NCI-H1092 (cell line): ENCODE data around the gene CPVL.
A peak's percentile ranks its signal among the peaks of the same experiment; 100 is the strongest.

ENCODE experiments used
- DNase-seq: peaks from one replicate; lab custom pipeline; 2025; lab: John Stamatoyannopoulos, UW

CPVL gene

GRCh38 chr7:29091715-29092114, 54.6 kb downstream of the CPVL start:
- no peak for DNase-seq

- no peak for DNase-seq
Observed at GRCh38 chr7:29090836-29091601, 55.3 kb downstream of the CPVL start.

- DNase-seq: no peak
Observed at GRCh38 chr7:29090151-29090805, 56.1 kb downstream of the CPVL start.

DNA sequence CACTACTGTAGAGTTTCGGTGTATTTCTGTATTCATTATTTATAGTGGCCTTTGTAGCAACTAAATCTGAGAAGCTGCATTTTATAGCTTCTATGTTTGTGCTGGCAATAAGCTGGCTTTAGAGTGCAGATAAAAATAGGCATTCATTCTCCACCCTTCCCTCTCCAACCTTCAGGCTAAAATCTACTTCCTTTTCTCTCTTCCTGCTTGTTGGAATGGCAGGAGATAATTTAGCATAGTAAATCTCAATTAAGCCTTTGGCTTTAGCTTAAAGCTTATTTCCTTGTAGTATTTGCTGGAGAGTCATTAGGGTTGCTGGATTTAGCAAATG, 58.5 kb downstream of the CPVL start:
- DNase-seq: peak; percentile 23

DNA sequence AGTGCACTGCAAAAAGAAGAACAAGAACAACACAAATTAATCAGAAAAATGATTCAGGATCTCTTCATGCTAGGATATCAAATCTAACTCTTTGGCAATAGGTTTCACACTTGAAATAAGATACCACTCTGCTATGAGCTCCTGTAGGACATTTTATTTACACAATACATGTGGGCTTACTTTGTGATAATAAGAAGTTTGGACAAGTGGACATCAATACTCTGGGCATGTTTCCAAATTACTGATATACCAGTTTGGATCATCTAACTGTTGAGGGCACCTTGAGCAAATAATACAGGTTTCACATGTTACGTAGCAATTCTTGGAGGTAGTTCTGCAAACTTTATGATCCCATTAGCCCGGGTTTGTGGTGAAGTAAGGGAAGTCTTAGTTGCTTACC, 59.8 kb downstream of the CPVL start:
- peak; percentile 78 for DNase-seq

DNA sequence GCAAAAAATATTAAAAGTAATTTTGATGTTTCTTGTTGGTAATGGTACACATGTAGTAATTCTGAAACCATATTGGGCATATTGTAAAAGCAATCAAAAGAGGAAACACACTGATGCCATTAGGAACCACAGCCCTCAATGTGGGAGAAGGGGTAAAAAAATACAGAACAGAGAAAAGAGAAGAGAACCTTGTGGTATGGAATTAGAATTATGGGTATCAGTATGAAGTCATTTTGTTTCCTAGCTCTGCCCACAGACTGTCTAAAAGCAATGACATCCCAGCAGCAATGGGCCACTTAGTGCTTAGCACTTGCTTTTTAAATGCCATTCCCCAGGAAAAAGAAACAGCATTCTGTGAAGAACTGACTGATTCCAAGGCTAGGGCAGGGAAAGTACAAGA, 61.5 kb downstream of the CPVL start:
- DNase-seq: no peak

DNA sequence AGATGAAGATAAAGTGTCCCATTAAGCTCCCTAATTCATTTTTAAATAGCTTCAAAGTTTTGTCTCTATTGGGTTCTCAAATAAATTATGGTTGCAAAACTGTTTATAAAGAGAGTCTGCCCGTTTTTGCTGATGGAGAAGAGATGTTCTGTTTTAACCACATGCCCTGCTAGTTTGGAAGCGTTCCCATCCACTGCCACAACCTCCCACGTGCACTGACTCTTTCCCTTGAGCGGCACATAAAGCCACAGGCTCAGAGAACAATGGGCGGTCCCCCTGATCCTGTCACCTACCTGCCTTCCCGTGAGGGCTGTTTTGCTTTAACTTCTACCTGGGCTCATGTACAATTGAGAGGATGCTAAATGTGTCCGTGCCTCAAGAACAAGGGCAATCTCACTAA, 65.5 kb downstream of the CPVL start:
- DNase-seq: no peak

- no peak for DNase-seq
Observed at GRCh38 chr7:29078311-29079260, 67.8 kb downstream of the CPVL start.

- DNase-seq: no peak
Observed at GRCh38 chr7:29077854-29078253, 68.5 kb downstream of the CPVL start.

GRCh38 chr7:29077176-29077575, 69.2 kb downstream of the CPVL start:
- no peak for DNase-seq

- DNase-seq: no peak
Observed at GRCh38 chr7:29076631-29077030, 69.7 kb downstream of the CPVL start.

DNA sequence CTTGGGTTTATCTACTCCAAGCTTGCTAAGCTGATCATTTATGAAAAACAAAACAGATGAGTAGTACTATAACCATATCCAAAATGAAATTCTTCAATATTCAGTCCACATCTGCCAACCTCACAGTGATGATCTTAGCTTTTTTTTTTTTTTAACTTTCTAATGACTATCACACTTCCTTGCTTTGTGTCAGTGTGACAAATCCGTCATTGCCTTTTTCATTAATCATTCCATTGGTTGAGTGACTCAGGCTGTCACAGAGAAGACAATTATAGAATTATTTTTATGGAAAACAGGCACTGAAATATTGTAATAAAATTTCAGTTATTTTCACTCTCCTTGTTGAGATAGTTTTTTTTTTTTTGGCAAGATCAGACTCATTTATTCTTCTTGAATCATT, 70.7 kb downstream of the CPVL start:
- no peak for DNase-seq

- no peak for DNase-seq
Observed at GRCh38 chr7:29071203-29071874, 75.0 kb downstream of the CPVL start.

DNA sequence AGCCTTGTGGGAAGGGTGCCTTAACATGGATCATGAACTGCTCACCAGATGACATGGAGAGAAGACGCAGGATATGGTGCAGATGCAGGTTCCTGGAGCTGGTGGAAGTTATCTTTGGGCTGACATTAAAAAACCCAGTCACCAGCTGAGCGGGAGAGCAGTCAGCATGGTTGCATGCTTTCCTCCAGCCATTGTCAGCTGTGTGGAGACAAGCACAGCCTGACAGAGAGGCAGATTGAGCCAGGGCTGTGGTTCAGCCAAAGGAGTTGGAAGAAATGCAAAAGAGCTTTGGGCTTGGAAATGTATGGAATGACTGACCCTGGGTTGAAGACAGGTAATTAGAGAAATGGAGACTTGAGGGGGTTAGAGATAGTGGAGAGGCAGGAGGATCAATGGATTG, 79.7 kb downstream of the CPVL start:
- no peak for DNase-seq

- DNase-seq: no peak
Observed at GRCh38 chr7:29065181-29065857, 81.0 kb downstream of the CPVL start.

DNA sequence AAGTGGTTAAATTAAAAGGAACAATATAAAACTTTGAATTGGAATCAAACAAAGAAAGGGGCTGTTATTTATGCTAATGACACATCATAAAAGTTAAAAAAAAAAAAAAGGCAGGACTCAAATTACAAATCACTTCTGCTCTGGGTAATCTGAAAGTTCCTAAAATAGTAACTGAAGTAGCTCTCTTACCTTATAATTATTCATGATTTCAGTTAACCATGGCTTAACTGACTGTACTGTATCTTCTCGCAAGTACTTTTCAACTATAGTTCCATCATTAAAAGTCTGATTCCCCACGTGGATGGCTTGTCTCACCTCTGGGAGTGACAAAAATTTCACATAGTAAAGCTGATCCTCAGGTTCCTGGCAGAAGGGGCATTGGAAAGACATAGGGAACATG, 82.5 kb downstream of the CPVL start:
- no peak for DNase-seq

- DNase-seq: no peak
Observed at GRCh38 chr7:29063236-29063635, 83.1 kb downstream of the CPVL start.

- DNase-seq: no peak
Observed at GRCh38 chr7:29053105-29053872, 93.0 kb downstream of the CPVL start.

- no peak for DNase-seq
Observed at GRCh38 chr7:29046978-29047377, 99.4 kb downstream of the CPVL start.

DNA sequence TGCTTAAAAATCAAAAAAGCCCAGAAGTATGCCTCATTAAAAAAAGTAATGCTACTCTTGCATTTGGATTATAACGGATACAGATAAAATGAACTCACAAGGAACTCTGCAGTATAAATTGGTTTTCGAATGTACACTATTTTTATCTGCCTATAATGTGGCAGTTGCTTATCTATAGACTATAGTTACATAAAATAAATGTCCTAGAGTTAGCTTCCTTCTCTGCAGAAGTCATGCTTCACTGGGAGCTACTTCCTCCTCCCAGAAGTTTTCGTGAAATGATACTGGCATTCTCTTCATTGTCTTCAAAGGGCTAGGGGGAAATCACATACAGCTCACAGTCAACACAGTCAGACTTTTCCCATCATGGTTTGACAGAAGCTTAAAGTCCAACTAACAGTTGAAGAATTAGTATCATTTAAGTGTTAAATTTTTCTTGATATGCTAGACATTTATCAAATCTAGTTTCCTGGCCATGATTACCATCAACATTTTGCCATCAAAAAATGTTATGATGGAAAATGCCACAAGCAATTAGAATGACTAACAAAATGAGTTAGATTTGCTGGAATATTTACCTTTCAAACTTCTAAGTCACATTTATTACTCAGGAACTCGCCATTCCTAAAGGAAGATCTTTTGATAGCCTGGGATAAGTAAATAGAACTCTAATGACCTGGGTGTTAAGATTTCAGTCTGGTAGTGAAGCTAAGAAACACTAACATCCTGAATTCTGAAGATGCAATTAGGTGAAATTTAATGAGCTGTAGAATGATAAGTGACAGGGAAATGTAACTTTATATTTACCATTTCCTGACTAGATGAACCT, 100.9 kb downstream of the CPVL start:
- no peak for DNase-seq
